K562 (cell line): Measurements from ENCODE around the gene ERC2. TPM values are rescaled to one million over a fixed set of nuclear protein-coding genes. Genes with fewer than 3 reads are reported as not detected.

Experiments used
- ATAC-seq: fragments of 200-7000 bp; cut with Tn5 transposase; 3 replicates; pipeline ENCODE4 v1.9.1; 2020; ENCODE audit warnings: moderate library complexity
- BruUV-seq: library from RNA; stranded (reverse); fragments of 400-500 nt; replicated peaks from 2 replicates; lab custom pipeline; 2021; lab: Mats Ljungman, UMichigan
- CTCF ChIA-PET: fragments of 300-600 bp; formaldehyde crosslinking; extraction: SDS; loops from one replicate; lab custom pipeline; 2021; ENCODE audit warnings: low intra/inter-chr PET ratio; lab: Yijun Ruan, JAX
- POLR2A ChIA-PET: fragments of 300-600, 350-650 bp; sonication (Branson Sonifier 250); formaldehyde crosslinking; extraction: SDS; loops from one replicate; lab custom pipeline; 2021; ENCODE audit warnings: antibody characterized with exemption, inconsistent platforms; lab: Yijun Ruan, JAX
- DNase-seq, 4 experiments: peaks; one replicate each; pipeline versions ENCODE4 v3.0.0 to v3.0.0-alpha.2; 2011 to 2018; ENCODE audit warnings: low spot score in 3 of 4, mixed read lengths in 3 of 4; ENCODE audit errors: extremely low read depth in 1 of 4
- FAIRE-seq: peaks from 2 replicates; lab custom pipeline; 2011; peaks lifted over from hg19 to GRCh38; lab: Jason Lieb, UNC
- H2AFZ ChIP-seq: 2 replicates; pipeline ENCODE4 v1.6.0; 2011; ENCODE audit warnings: low read depth, low read length, control low read depth, inconsistent platforms
- H3K27ac ChIP-seq: fragments of 200-600 bp; 3 replicates; pipeline ENCODE4 v1.8.0; 2011; ENCODE audit warnings: low read depth, mild to moderate bottlenecking, control low read depth, inconsistent platforms, low read length, moderate library complexity, mixed read lengths; ENCODE audit errors: extremely low read depth
- H3K27me3 ChIP-seq, 2 experiments: fragments of 300-600 bp in 1 of 2; 2 replicates in 1 of 2; 3 replicates in 1 of 2; pipeline versions ENCODE4 v1.6.0 to v1.8.0; 2011; ENCODE audit warnings: inconsistent platforms in 2 of 2, low read length in 2 of 2, mild to moderate bottlenecking in 1 of 2, mixed read lengths in 1 of 2, moderate library complexity in 1 of 2; ENCODE audit not compliant: control insufficient read depth in 2 of 2, insufficient read depth in 2 of 2
- H3K36me3 ChIP-seq: fragments of 300-600 bp; 3 replicates; pipeline ENCODE4 v1.8.0; 2011; ENCODE audit warnings: mild to moderate bottlenecking, low read length, inconsistent platforms; ENCODE audit not compliant: control insufficient read depth, insufficient read depth
- H3K4me1 ChIP-seq, 2 experiments: fragments of 200-600 bp in 1 of 2; replicated peaks in 1 of 2; 2 replicates in 1 of 2; 3 replicates in 1 of 2; pipeline versions ENCODE4 v1.5.1 to v1.8.0; 2011; ENCODE audit warnings: inconsistent platforms in 2 of 2, low read length in 2 of 2, mild to moderate bottlenecking in 1 of 2, mixed read lengths in 1 of 2, moderate library complexity in 1 of 2; ENCODE audit not compliant: control insufficient read depth in 2 of 2, insufficient read depth in 2 of 2
- H3K4me2 ChIP-seq: 2 replicates; pipeline ENCODE4 v1.6.1; 2011; ENCODE audit warnings: low read length, control low read depth, inconsistent platforms, mixed read lengths; ENCODE audit not compliant: insufficient read depth
- H3K4me3 ChIP-seq: fragments of 200-600 bp; sonication (generic), shearing (Covaris generic); 2 replicates; pipeline ENCODE4 v1.5.1; 2016; ENCODE audit warnings: control low read depth, inconsistent platforms
- H3K79me2 ChIP-seq: fragments of 200-600 bp; 3 replicates; pipeline ENCODE4 v1.8.0; 2011; ENCODE audit warnings: low read length, inconsistent platforms; ENCODE audit not compliant: control insufficient read depth, insufficient read depth
- H3K9ac ChIP-seq, 2 experiments: 2 replicates each; pipeline versions ENCODE4 v1.6.0 to v1.6.1; 2011; ENCODE audit warnings: low read depth in 2 of 2, low read length in 2 of 2, control low read depth in 1 of 2, inconsistent platforms in 1 of 2, mild to moderate bottlenecking in 1 of 2, mixed read lengths in 1 of 2; ENCODE audit not compliant: insufficient read depth in 1 of 2
- H3K9me1 ChIP-seq: one replicate; pipeline ENCODE4 v1.6.0; 2011; ENCODE audit warnings: inconsistent platforms, mild to moderate bottlenecking, low read length, moderate library complexity; ENCODE audit not compliant: control insufficient read depth, insufficient read depth
- H3K9me3 ChIP-seq: replicated peaks from 2 replicates; pipeline ENCODE4 v1.5.1; 2011; ENCODE audit warnings: low read depth, low read length, inconsistent platforms; ENCODE audit not compliant: control insufficient read depth, insufficient read depth
- H4K20me1 ChIP-seq: replicated peaks from 2 replicates; pipeline ENCODE4 v1.6.1; 2011; ENCODE audit warnings: low read length, inconsistent platforms, mixed read lengths; ENCODE audit not compliant: control insufficient read depth, insufficient read depth
- CUX1 ChIP-seq: fragments of 200-800 bp; sonication (Bioruptor generic); IDR thresholded peaks from 2 replicates; pipeline ENCODE4 v1.6.1; 2016; ENCODE audit warnings: missing genetic modification characterization, missing compliant biosample characterization
- IRF1 ChIP-seq: sonication (generic); formaldehyde crosslinking; IDR thresholded peaks from 2 replicates; pipeline ENCODE4 v1.8.0; 2022; ENCODE audit warnings: missing genetic modification reagents, mild to moderate bottlenecking, borderline replicate concordance
- LARP7 ChIP-seq: fragments of 450-650 bp; IDR thresholded peaks from 2 replicates; pipeline ENCODE4 v1.6.1; 2016
- RNF2 ChIP-seq: sonication (generic); IDR thresholded peaks from 2 replicates; pipeline ENCODE4 v1.6.1; 2016
- SMAD2 ChIP-seq: fragments of 150-350 bp; IDR thresholded peaks from 2 replicates; pipeline ENCODE4 v1.6.1; 2014; ENCODE audit warnings: low read depth, mild to moderate bottlenecking, low read length
- whole genome bisulfite sequencing: fragments of 100-300 bp; shearing (Covaris generic); methylation state at CpG from one replicate; pipeline ENCODE4 v1.1.6; 2016; ENCODE audit warnings: low coverage, mixed read lengths; ENCODE audit not compliant: insufficient coverage; ENCODE audit errors: missing lambda C conversion rate; 5-methylcytosine and 5-hydroxymethylcytosine counted together
- in situ Hi-C: fragments of 300-500 bp; cut with MboI; formaldehyde crosslinking; loops from 4 replicates; pipeline ENCODE4 v1.15.0; 2018; ENCODE audit warnings: inconsistent platforms, mixed read lengths
- intact Hi-C: fragments of 100-400 bp; cut with micrococcal nuclease; formaldehyde crosslinking; loops from 2 replicates; pipeline ENCODE4 v1.14.2; 2022
- polyA plus RNA-seq, 8 experiments: library from polyadenylated mRNA; depleted of rRNA in 4 of 8; stranded (reverse) in 5 of 8; unstranded in 3 of 8; fragments of >200 nt; fragmentation: Nextera tagmentation in 2 of 8; fragmentation: Illumina TruSeq in 1 of 8; extraction: Ambion mirVana in 2 of 8; extraction: Trizol in 1 of 8; gene quantifications; 2 replicates each; pipeline versions ENCODE4 v1.2.1 to v1.2.3, GENCODE V29; 2011 to 2014; ENCODE audit warnings: inconsistent platforms in 1 of 8, missing spikeins in 1 of 8
- total RNA-seq, 7 experiments: library from RNA; depleted of rRNA in 6 of 7; stranded (reverse); fragments of >200 nt in 6 of 7; fragmentation: Illumina TruSeq in 2 of 7; extraction: Trizol in 2 of 7; gene quantifications; 2 replicates each; pipeline versions ENCODE4 v1.2.1 to v1.2.3, GENCODE V29; 2011 to 2021; ENCODE audit warnings: low replicate concordance in 1 of 7

Gene ERC2
- total and polyA plus RNA-seq, 9 of the 15 experiments (the other 6 are each of a cell fraction or from before 2014, with no cell fraction given): 0.04 to 0.18 (median 0.07) TPM; not detected in 2

GRCh38 chr3:56491566-56491965, 23.3 kb upstream of the ERC2 start:
- FAIRE-seq (no peak), ATAC-seq (no peak), DNase-seq (no peak)
- intact Hi-C loops (no loop called here), in situ Hi-C loops (no loop called here)
- ChIA-PET CTCF (no interaction called here), POLR2A (no interaction called here)
- H2AFZ ChIP-seq: no peak overlapping the region
- TF ChIP-seq LARP7: no peak
- no peaks in the 10 kb centered on the region for H3K36me3 ChIP-seq
- no peak overlapping the region for H3K9ac ChIP-seq
- no peak overlapping the region for H3K4me2 ChIP-seq
- H3K9me1 ChIP-seq: no peaks in the 10 kb centered on the region
- no peaks in the 10 kb centered on the region; the same call in 1 of the 2 replicates for H4K20me1 ChIP-seq
- no peaks in the 10 kb centered on the region for H3K27me3 ChIP-seq
- no peaks in the 10 kb centered on the region for H3K9me3 ChIP-seq
- BruUV-seq: no TSS peak
- no peak overlapping the region for H3K27ac ChIP-seq
- no peaks in the 10 kb centered on the region for H3K79me2 ChIP-seq
- WGBS: 0% methylated on average over 2 of the region's 2 CpGs
- H3K4me1 ChIP-seq: no peaks in the 10 kb centered on the region
- H3K4me3 ChIP-seq: no peak overlapping the region

GRCh38 chr3:56488812-56489600, 20.7 kb upstream of the ERC2 start:
- ChIA-PET CTCF (no interaction called here), POLR2A (no interaction called here)
- no peak overlapping the region for H3K4me3 ChIP-seq
- no peak overlapping the region for H3K9ac ChIP-seq
- WGBS: 0% methylated on average over 8 of the region's 8 CpGs
- intact Hi-C loops (no loop called here), in situ Hi-C loops (no loop called here)
- H3K36me3 ChIP-seq: no peaks in the 10 kb centered on the region
- no peak for TF ChIP-seq RNF2
- TF ChIP-seq SMAD2: no peak
- TF ChIP-seq IRF1 (CRISPR knock-in tag): no peak
- TF ChIP-seq CUX1: no peak
- BruUV-seq: no TSS peak
- H3K27me3 ChIP-seq: no peaks in the 10 kb centered on the region
- H3K4me1 ChIP-seq: no peaks in the 10 kb centered on the region
- no peak for ATAC-seq
- H3K4me2 ChIP-seq: no peak overlapping the region
- H3K27ac ChIP-seq: no peak overlapping the region
- H3K9me1 ChIP-seq: no peaks in the 10 kb centered on the region
- no peaks in the 10 kb centered on the region; the same call in 1 of the 2 replicates for H4K20me1 ChIP-seq
- H3K79me2 ChIP-seq: no peaks in the 10 kb centered on the region
- H2AFZ ChIP-seq: no peak overlapping the region
- no peaks in the 10 kb centered on the region for H3K9me3 ChIP-seq
- no peak for FAIRE-seq
- no peak for DNase-seq
